IMR-90 (cell line): ENCODE data around the gene PEAK1. TPM values are rescaled to one million over a fixed set of nuclear protein-coding genes. Genes with fewer than 3 reads are reported as not detected.

Experiments used
- ATAC-seq: fragments of 200-7000 bp; cut with Tn5 transposase; 2 replicates; pipeline ENCODE4 v1.9.1; 2020; ENCODE audit warnings: low read depth, mild to moderate bottlenecking, moderate library complexity
- BruUV-seq: library from RNA; stranded (reverse); fragments of 400-500 nt; replicated peaks from 2 replicates; lab custom pipeline; 2021; lab: Mats Ljungman, UMichigan
- CTCF ChIA-PET: fragments of 300-600 bp; formaldehyde crosslinking; extraction: SDS; loops from one replicate; lab custom pipeline; 2021; ENCODE audit warnings: antibody characterized with exemption; lab: Yijun Ruan, JAX
- POLR2A ChIA-PET: fragments of 300-600 bp; sonication (Branson Sonifier 250); formaldehyde crosslinking; loops from one replicate; lab custom pipeline; 2022; ENCODE audit warnings: antibody characterized with exemption; ENCODE audit not compliant: unreplicated experiment; lab: Charles Lee
- DNase-seq: peaks from one replicate; pipeline ENCODE4 v3.0.0; 2013
- H2AFZ ChIP-seq: replicated peaks from 2 replicates; pipeline ENCODE3; 2013; ENCODE audit warnings: low read length, mild to moderate bottlenecking; ENCODE audit not compliant: poor library complexity
- H2AK5ac ChIP-seq: 2 replicates; pipeline ENCODE4 v1.6.1; 2013; ENCODE audit warnings: low read depth, low read length, inconsistent platforms
- H2AK9ac ChIP-seq: replicated peaks from 2 replicates; pipeline ENCODE3; 2013; ENCODE audit warnings: mild to moderate bottlenecking, low read depth, low read length, moderate library complexity; ENCODE audit not compliant: poor library complexity
- H2BK120ac ChIP-seq: 2 replicates; pipeline ENCODE4 v1.6.1; 2013; ENCODE audit warnings: low read depth, low read length, inconsistent platforms
- H2BK15ac ChIP-seq: 3 replicates; pipeline ENCODE4 v1.6.1; 2013; ENCODE audit warnings: low read depth, low read length, inconsistent platforms
- H2BK20ac ChIP-seq: 2 replicates; pipeline ENCODE4 v1.6.1; 2013; ENCODE audit warnings: low read depth, mild to moderate bottlenecking, inconsistent platforms, low read length, moderate library complexity
- H2BK5ac ChIP-seq: 2 replicates; pipeline ENCODE4 v1.6.1; 2013; ENCODE audit warnings: mild to moderate bottlenecking, low read depth, low read length, inconsistent platforms; ENCODE audit not compliant: poor library complexity, severe bottlenecking
- H3K14ac ChIP-seq: replicated peaks from 2 replicates; pipeline ENCODE4 v1.6.1; 2013; ENCODE audit warnings: low read depth, low read length, inconsistent platforms
- H3K18ac ChIP-seq: 2 replicates; pipeline ENCODE4 v1.6.1; 2013; ENCODE audit warnings: low read depth, low read length, control low read depth
- H3K23ac ChIP-seq: 2 replicates; pipeline ENCODE4 v1.6.1; 2013; ENCODE audit warnings: low read depth, low read length, inconsistent platforms
- H3K27ac ChIP-seq: 2 replicates; pipeline ENCODE4 v1.5.1; 2013; ENCODE audit warnings: mild to moderate bottlenecking, control low read depth, low read length; ENCODE audit not compliant: insufficient read depth
- H3K27me3 ChIP-seq: 2 replicates; pipeline ENCODE4 v1.6.1; 2013; ENCODE audit warnings: low read length; ENCODE audit not compliant: control insufficient read depth, insufficient read depth
- H3K36me3 ChIP-seq: 2 replicates; pipeline ENCODE4 v1.6.1; 2013; ENCODE audit warnings: low read length, mixed read lengths; ENCODE audit not compliant: control insufficient read depth, insufficient read depth
- H3K4ac ChIP-seq: 2 replicates; pipeline ENCODE4 v1.6.1; 2013; ENCODE audit warnings: low read depth, low read length, inconsistent platforms
- H3K4me1 ChIP-seq: 2 replicates; pipeline ENCODE4 v1.6.1; 2013; ENCODE audit warnings: low read length, mixed read lengths; ENCODE audit not compliant: control insufficient read depth, insufficient read depth
- H3K4me2 ChIP-seq: 2 replicates; pipeline ENCODE4 v1.6.1; 2013; ENCODE audit warnings: low read depth, mild to moderate bottlenecking, control low read depth, low read length, moderate library complexity
- H3K4me3 ChIP-seq: 2 replicates; pipeline ENCODE4 v1.5.1; 2013; ENCODE audit warnings: low read depth, mild to moderate bottlenecking, control low read depth, low read length, moderate library complexity; ENCODE audit not compliant: insufficient read depth
- H3K56ac ChIP-seq: 2 replicates; pipeline ENCODE4 v1.6.1; 2013; ENCODE audit warnings: low read length, inconsistent platforms; ENCODE audit not compliant: insufficient read depth; ENCODE audit errors: extremely low read depth
- H3K79me1 ChIP-seq, 2 experiments: 2 replicates each; pipeline ENCODE4 v1.6.1; 2013; ENCODE audit warnings: low read length in 2 of 2, inconsistent platforms in 1 of 2, low read depth in 1 of 2
- H3K9ac ChIP-seq: 2 replicates; pipeline ENCODE4 v1.6.1; 2013; ENCODE audit warnings: low read depth, low read length, control low read depth
- H3K9me1 ChIP-seq: 2 replicates; pipeline ENCODE4 v1.6.1; 2013; ENCODE audit warnings: low read length, inconsistent platforms; ENCODE audit not compliant: insufficient read depth
- H3K9me3 ChIP-seq: 2 replicates; pipeline ENCODE4 v1.6.1; 2013; ENCODE audit warnings: low read length; ENCODE audit not compliant: control insufficient read depth, insufficient read depth
- H4K20me1 ChIP-seq: 2 replicates; pipeline ENCODE4 v1.6.1; 2013; ENCODE audit warnings: low read length, inconsistent platforms; ENCODE audit not compliant: insufficient read depth
- H4K5ac ChIP-seq: 2 replicates; pipeline ENCODE4 v1.6.1; 2013; ENCODE audit warnings: mild to moderate bottlenecking, low read depth, low read length, control low read depth
- H4K8ac ChIP-seq, 2 experiments: 2 replicates each; pipeline ENCODE4 v1.6.1; 2013; ENCODE audit warnings: low read depth in 2 of 2, low read length in 2 of 2, control low read depth in 1 of 2, inconsistent platforms in 1 of 2
- H4K91ac ChIP-seq: 2 replicates; pipeline ENCODE4 v1.6.1; 2013; ENCODE audit warnings: low read depth, low read length, inconsistent platforms; ENCODE audit not compliant: insufficient read depth
- CEBPB ChIP-seq: IDR thresholded peaks from 2 replicates; pipeline ENCODE4 v1.6.1; 2012; ENCODE audit warnings: low read depth, low read length, improper control_type of control experiment
- CHD1 ChIP-seq: IDR thresholded peaks from 2 replicates; pipeline ENCODE4 v1.6.1; 2012; ENCODE audit warnings: low read depth, low read length, improper control_type of control experiment
- ELK1 ChIP-seq: fragments of 150-350 bp; IDR thresholded peaks from 2 replicates; pipeline ENCODE4 v1.6.1; 2016; ENCODE audit warnings: low read depth, mild to moderate bottlenecking, low read length, moderate library complexity, borderline replicate concordance
- FOS ChIP-seq: fragments of 150-350 bp; IDR thresholded peaks from 2 replicates; pipeline ENCODE4 v1.6.1; 2016; ENCODE audit warnings: low read depth, low read length
- MAFK ChIP-seq: IDR thresholded peaks from 2 replicates; pipeline ENCODE4 v1.6.1; 2012; ENCODE audit warnings: low read depth, low read length, improper control_type of control experiment
- MAZ ChIP-seq: IDR thresholded peaks from 2 replicates; pipeline ENCODE4 v1.6.1; 2012; ENCODE audit warnings: low read depth, mild to moderate bottlenecking, low read length, improper control_type of control experiment, moderate library complexity, borderline replicate concordance
- MXI1 ChIP-seq: IDR thresholded peaks from 2 replicates; pipeline ENCODE4 v1.6.1; 2012; ENCODE audit warnings: low read depth, mild to moderate bottlenecking, low read length, moderate library complexity, borderline replicate concordance
- NFE2L2 ChIP-seq: fragments of 150-350 bp; IDR thresholded peaks from 2 replicates; pipeline ENCODE4 v1.6.1; 2016; ENCODE audit warnings: low read depth, mild to moderate bottlenecking, low read length
- POLR2A ChIP-seq: IDR thresholded peaks from 2 replicates; pipeline ENCODE4 v1.6.1; 2012; ENCODE audit warnings: mild to moderate bottlenecking, low read depth, low read length
- RAD21 ChIP-seq: IDR thresholded peaks from 2 replicates; pipeline ENCODE4 v1.6.1; 2012; ENCODE audit warnings: low read length, improper control_type of control experiment
- RCOR1 ChIP-seq: IDR thresholded peaks from 2 replicates; pipeline ENCODE4 v1.6.1; 2012; ENCODE audit warnings: mild to moderate bottlenecking, low read length, improper control_type of control experiment; ENCODE audit not compliant: insufficient replicate concordance
- USF2 ChIP-seq: fragments of 150-350 bp; IDR thresholded peaks from 2 replicates; pipeline ENCODE4 v1.6.1; 2017; ENCODE audit warnings: mild to moderate bottlenecking, antibody characterized with exemption, low read length, low read depth
- WGBS, 2 experiments: methylation state at CpG; one replicate each; pipeline versions ENCODE4 v1.1.5 to v1.1.7; 2013; ENCODE audit warnings: missing lambda C conversion rate in 2 of 2; ENCODE audit not compliant: insufficient read length in 1 of 2; ENCODE audit errors: extremely low coverage in 2 of 2; 5-methylcytosine and 5-hydroxymethylcytosine counted together
- dilution Hi-C: fragments of 300-500 bp; cut with HindIII; formaldehyde crosslinking; loops from one replicate; pipeline ENCODE4 v1.14.3; 2018; ENCODE audit warnings: low sequenced_read_pairs; ENCODE audit not compliant: unreplicated experiment
- in situ Hi-C: fragments of 300-500 bp; cut with MboI; formaldehyde crosslinking; loops from 3 replicates; pipeline ENCODE4 v1.14.3; 2019; ENCODE audit warnings: low sequenced_read_pairs, inconsistent platforms, mixed read lengths
- intact Hi-C: fragments of 100-400 bp; cut with micrococcal nuclease; formaldehyde crosslinking; loops from 2 replicates; pipeline ENCODE4 v1.10.0; 2022
- polyA plus RNA-seq, 3 experiments: library from polyadenylated mRNA; depleted of rRNA; stranded (reverse); fragments of >200 nt; gene quantifications; 2 replicates each; pipeline ENCODE4 v1.2.3, GENCODE V29; 2012; ENCODE audit warnings: low replicate concordance in 1 of 3
- total RNA-seq: library from RNA; depleted of rRNA; stranded (reverse); fragments of >200 nt; gene quantifications from 2 replicates; pipeline ENCODE4 v1.2.3, GENCODE V29; 2012

PEAK1 gene
- total and polyA plus RNA-seq, 2 of the 4 experiments (the other 2 are of a cell fraction) = 21.5 to 43.9 TPM

GRCh38 chr15:77350792-77351191 lies 69.1 kb downstream of the PEAK1 start:
- H3K36me3 ChIP-seq = peaks cover 6% of the 10 kb centered on the region
- no peaks in the 10 kb centered on the region for H3K9me3 ChIP-seq
- H4K20me1 ChIP-seq = peaks cover 57% of the 10 kb centered on the region
- no peak overlapping the region for H3K18ac ChIP-seq
- no peak overlapping the region for H3K56ac ChIP-seq
- no peak overlapping the region for H3K9ac ChIP-seq
- H3K4ac ChIP-seq = no peak overlapping the region
- WGBS, 2 experiments = no CpG with 5 or more reads among the region's 1 CpG
- no peak overlapping the region for H4K8ac ChIP-seq
- H2AFZ ChIP-seq = no peak overlapping the region
- in situ Hi-C loops (no loop called here), intact Hi-C loops (no loop called here), dilution Hi-C loops (no loop called here)
- H2AK5ac ChIP-seq = no peak overlapping the region
- no peak overlapping the region for H3K4me2 ChIP-seq
- no peak overlapping the region for H2BK120ac ChIP-seq
- H2BK20ac ChIP-seq = no peak overlapping the region
- H4K5ac ChIP-seq = no peak overlapping the region
- no peak overlapping the region for H3K14ac ChIP-seq
- H3K4me3 ChIP-seq = no peak overlapping the region
- no peaks in the 10 kb centered on the region; the same call in 1 of the 2 replicates for H3K9me1 ChIP-seq
- no peak overlapping the region for H2BK5ac ChIP-seq
- no peak overlapping the region for H3K23ac ChIP-seq
- no peaks in the 10 kb centered on the region for H3K27me3 ChIP-seq
- no peak for TF ChIP-seq USF2
- no peak for TF ChIP-seq RCOR1
- TF ChIP-seq MXI1 = no peak
- TF ChIP-seq ELK1 = no peak
- TF ChIP-seq CEBPB = no peak
- TF ChIP-seq CHD1 = no peak
- no peak for TF ChIP-seq RAD21
- TF ChIP-seq POLR2A = no peak
- TF ChIP-seq MAZ = no peak
- no peak for TF ChIP-seq MAFK
- TF ChIP-seq NFE2L2 = no peak
- TF ChIP-seq FOS = no peak
- H3K4me1 ChIP-seq = peaks cover 4% of the 10 kb centered on the region
- H4K91ac ChIP-seq = no peak overlapping the region
- H3K79me1 ChIP-seq = peaks cover 15 to 74% of the 10 kb centered on the region in 2 experiments
- ATAC-seq = no peak
- H2AK9ac ChIP-seq = no peak overlapping the region
- no peak overlapping the region for H2BK15ac ChIP-seq
- ChIA-PET CTCF (interaction anchor here (0.6 kb wide), 1 partner anchor 101 kb away, joined by 3 read pairs; no protein-coding TSS in a partner anchor), POLR2A (no interaction called here)
- DNase-seq = no peak
- no TSS peak for BruUV-seq
- no peak overlapping the region for H3K27ac ChIP-seq
